HG03558 (cell line): ENCODE results near the gene KDSR.
A peak's percentile ranks its signal among the peaks of the same experiment; 100 is the strongest.

ENCODE experiments used
- ATAC-seq: cut with Tn5 transposase; IDR thresholded peaks from one replicate; pipeline ENCODE4 v1.9.1; 2021; ENCODE audit warnings: moderate number of reproducible peaks; ENCODE audit not compliant: unreplicated experiment; ENCODE audit errors: extremely low read depth

The KDSR gene

DNA sequence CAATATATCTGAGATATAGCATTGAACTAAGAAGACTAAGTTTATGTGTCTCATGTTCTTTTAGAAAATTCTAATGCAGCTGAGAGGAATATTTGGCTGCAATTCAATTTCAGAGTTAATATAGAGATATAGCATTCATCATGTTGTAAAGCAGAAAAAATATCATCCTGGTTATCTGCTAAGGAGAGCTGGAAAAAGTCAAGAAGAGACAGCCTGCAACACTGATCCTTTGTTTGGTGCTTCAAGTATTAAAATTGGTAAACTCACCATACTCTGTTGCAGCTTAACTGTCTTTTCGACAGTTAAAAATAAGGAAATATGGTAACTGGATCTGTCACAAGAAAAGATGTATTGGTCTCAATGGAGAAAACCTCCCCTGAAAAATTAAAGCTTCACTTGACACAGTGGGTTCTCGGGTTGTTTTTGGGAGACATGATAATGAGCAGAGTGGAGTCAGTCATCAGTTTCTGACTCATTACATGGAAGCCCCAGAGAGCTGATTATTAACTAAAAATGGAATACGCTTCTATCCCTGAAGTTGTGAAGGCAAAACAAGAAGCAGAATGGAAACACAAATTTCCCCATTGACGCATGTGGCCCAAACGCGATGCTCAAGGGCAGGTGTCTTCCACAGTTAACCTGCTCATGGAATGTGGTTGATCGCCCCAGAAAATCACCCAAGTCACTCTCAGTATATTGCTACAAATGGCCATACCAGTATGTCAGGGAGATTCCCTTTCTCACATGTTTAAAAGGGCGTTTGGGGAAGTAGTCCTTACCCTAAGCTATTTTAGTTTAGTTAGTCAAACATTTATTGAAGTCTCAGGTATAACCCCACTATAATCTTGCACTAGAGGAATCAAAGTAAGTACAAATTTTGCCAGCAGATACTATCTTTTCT, 55.6 kb downstream of the KDSR start:
- peak; percentile 47 for ATAC-seq

DNA sequence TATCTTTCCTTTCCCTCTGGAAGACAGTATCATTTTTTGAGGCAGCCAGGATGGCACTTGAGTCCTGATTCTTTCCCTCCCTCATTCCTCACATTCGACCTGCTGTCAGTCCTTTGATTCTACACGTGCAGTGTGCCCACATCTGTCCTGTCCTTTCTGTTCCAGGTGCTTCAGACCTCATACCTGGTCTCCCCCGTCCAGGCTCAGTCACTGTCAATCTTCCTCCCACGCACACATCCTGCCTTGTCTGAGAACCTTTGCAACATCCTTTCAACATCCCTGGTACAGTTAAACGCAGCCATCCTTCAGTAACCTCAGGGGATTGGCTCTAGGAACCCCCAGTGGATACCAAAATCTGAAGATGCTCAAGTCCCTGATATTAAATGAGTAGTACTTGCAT, 57.6 kb downstream of the KDSR start:
- no peak for ATAC-seq

DNA sequence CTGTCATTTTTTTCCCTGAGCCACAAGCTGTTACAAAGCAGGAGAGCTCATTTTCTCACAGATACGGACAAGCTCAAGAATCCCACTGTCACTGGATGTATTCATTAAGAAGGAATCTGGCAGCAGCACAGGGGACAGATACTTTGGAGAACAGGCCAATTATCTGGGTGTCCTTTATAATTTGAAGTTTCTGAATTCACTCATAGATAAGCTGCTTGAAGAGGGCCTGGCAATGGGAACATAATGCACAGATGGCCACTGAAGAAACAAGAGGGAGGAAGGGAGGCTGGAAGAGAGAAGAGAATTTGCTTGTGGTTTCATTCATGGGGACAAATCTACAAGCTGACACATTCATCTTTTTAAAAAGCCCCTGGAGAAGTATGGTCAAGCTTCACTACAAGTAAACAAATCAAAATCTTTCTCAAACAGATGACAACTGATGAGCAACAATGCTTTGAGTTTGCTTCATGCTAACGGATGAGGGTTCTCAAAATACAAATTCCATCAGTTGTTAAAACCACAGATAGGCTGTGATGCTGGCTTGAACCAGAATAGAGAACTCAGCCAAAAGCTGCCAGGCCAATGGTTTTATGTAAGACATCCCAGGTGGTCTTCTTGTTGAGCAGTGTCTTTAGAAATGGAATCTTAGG, 59.3 kb downstream of the KDSR start:
- ATAC-seq = no peak

DNA sequence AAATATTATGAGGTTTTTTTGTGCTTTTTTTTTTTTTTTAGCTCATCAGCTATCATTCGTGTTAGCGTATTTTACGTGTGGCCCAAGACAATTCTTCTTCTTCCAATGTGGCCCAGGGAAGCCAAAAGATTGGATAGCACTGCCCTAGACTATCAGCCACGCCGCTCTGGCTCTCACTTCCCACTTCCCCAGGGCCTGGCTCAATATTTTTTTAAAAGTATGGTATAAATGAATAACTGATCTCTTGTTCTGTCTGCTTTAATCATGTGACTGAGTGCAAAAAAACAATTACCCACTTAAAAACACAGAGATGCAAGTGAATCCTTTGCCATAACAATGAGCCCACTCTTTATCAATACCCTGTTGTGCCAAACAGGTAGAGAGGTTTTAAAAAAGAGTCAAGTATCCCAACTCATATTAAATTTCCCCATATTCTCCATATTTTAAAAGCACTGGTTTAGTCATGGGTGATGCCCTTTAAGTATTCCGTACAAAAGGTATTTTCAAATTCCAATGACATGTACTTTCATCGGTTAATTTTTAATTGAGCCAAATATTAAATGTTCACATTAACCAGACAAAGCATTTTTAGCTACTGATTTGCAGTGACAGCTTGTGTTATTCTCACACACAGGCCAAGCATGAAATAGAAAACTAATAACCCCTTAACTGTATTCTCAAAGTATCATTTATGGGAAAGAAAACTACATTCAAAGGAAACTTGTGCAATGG, 60.0 kb downstream of the KDSR start:
- no peak for ATAC-seq

DNA sequence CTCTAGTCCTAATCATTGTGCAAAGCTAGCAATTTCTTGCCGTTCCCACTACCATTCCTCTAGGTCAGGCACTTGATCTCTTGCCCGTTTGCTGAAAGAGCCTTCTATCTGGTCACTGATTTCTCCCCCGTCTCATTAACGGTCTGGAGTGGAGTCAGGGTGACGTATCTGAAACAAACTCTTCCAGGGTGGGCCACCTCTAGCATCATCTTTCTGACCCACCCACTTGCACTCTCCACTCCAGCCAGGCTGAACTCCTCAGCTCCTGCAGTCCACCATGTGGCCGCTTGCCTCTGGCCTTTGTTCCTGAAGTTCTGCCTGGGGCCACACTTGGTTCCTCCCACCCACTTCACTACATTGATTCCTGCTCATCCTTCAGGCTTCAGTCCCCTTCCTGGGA, 60.8 kb downstream of the KDSR start:
- no peak for ATAC-seq

DNA sequence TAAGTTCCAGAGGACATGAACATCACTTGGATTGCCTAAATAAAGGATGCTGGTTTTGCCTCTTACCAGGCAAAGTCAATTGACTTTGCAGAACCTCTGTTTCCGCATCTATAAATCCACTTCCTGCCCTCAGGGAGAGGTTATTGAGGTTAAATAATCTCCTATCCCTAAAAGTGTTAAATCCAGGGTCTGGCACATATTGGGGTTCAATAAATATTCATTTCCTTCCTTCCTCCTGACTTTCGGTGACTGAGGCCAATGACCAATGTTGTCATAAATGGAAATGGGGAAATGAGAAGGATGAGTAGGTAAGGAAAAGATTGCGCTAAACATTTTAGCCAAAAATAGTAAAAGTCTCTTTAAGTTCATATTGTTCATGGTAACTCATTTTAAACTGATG, 63.5 kb downstream of the KDSR start:
- ATAC-seq = no peak

DNA sequence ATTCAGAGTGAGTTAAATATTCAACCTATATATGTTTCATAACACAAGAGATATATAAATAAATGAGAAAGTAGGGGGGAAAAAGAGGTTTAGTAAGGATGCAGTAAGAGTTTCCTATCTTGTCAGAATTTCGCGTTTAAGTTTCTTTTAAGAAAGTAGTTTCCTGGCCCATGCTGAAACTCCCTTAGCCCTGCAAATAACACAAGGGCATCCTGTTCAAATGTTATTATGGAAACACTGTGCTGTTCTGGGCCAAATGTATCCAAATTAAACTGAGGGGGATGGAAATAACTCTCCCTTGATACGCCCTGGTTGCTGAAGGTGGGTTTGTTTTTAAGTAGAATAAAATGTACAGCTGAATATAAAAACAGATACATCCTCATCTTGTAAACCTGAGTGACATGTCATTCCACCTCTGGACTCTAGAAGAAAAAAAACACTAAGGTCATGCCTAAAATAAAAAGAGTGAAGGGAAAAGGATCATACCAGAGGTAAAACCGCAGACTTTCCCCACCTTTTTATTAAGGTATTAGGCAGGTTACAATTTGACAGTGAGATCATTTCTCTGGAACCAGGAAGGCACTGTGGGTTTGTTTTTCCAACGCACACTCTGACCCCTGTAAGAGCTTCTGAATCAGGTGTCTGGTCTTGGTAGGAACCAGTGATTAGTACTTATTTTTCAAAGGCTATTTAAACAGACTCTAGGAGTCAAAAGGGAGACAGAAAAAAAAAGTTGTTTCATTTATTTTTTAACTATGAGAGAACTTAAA, 64.2 kb downstream of the KDSR start:
- ATAC-seq = no peak

DNA sequence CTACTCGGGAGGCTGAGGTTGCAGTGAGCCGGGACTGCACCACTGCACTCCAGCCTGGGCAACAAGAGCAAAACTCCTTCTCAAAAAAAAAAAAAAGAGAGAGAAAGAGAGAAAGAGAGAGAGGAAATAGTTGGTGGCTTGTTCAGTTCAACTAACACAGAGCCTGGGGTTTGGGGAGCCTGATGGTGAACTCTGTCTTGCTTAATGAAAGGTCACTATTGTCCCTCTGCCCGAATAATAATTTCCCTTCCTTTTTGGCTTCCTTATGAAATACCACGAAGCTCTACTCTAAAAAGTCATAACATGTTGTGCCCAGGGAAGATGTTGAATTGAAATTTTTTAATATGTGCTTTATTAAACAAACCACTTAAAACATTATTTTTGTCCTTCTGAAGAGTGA, 64.8 kb downstream of the KDSR start:
- ATAC-seq = no peak

DNA sequence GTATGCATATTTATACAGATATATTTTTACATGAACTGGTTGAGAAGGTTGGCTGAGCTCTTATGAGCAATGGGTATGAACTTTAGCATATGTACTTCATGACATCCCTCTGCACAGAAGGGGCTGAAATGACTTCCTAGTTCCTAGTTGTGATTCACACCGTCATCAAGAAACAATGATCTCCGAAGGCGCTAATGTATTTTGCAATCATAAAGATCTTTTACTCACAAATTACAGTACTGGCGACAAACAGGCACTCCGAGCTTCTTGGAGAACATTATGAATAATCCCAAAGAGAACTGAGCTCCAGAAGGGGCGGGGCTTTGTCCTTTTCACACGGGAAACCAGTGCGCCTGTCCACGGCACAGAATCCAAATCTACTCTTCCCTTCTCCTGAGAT, 65.6 kb downstream of the KDSR start:
- no peak for ATAC-seq

DNA sequence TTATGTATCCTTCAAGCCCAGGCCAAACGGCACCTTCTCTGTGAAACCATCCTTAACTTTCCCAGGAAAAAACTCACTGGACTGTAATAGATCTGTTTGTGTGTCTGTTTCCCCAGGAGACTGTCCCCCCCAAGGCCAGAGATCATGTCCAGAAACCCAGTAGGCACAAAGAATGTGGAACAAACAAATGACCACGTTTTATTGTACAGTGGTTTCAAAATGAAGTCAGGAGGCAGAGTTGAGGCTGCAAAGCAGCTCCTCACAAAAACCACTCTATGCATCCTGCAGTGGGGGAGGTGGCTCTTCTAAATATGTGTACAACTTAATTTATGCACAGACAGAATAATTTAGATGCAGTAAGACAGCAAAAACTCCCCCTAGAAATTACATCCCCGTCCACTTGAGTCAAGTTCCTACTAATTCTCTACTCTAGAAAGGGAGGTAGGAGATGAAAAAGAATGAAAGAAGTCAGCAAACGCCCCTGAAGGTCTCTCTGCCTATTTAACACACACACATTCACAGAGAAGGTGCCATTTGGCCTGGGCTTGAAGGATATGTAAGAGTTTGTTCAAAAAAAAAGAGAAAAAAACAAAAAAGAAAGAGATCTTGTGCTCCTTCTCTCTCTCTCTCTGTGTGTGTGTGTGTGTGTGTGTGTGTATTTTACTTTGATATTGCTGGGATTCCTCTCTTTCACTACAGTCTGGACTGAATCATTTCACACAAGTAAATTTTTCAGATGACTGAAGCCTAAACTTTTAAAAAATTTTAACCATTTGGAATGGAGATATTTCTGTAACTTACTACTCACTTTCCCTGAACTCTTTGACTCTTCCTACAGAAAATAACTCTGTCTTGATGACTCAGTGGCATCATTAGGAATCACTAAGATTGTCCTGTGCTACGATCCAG, 66.9 kb downstream of the KDSR start:
- ATAC-seq = no peak

DNA sequence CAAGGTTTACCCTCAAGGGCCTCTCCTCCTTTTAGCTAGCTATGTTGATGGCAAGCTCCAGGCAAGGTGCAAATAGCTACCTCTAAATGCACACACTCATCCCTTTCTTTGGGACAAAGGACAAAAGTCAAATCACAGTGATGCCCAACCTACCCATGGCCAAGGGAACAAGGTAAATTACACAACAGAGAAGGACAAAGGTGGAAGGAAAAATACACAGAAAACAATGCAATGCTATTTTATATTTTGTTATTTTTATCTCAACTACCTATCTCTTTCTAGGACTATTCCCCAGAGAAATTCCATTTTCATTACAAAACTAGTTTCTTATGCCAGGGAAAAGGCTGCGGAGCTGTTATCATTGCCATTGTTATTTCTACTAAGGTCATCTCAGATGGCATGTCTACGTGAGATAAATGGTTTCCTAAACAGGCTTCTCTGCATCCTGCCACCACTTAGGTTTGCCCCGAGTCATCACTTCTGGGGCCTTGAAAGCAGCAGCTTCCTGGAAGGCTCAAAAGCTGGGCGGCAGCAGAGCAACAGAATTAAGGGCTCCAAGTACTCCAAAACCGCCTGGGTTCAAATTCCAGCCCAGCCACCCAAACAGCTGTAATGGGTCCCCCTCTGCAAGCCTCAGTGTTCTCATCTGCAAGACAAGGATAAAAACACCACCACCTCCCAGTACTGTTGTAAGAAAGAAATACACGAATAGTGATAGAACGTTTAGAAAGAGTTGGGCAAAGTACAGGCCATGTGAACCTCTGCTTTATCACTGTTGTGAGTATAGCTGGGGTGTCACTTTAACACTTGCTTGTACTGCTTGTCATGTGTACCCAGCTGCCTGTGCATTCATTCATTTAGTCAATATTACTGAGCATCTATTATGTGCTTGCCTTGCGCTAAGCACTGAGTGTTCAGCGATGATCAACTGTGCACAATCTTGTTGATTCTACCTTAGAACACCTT, 68.3 kb downstream of the KDSR start:
- ATAC-seq = no peak

DNA sequence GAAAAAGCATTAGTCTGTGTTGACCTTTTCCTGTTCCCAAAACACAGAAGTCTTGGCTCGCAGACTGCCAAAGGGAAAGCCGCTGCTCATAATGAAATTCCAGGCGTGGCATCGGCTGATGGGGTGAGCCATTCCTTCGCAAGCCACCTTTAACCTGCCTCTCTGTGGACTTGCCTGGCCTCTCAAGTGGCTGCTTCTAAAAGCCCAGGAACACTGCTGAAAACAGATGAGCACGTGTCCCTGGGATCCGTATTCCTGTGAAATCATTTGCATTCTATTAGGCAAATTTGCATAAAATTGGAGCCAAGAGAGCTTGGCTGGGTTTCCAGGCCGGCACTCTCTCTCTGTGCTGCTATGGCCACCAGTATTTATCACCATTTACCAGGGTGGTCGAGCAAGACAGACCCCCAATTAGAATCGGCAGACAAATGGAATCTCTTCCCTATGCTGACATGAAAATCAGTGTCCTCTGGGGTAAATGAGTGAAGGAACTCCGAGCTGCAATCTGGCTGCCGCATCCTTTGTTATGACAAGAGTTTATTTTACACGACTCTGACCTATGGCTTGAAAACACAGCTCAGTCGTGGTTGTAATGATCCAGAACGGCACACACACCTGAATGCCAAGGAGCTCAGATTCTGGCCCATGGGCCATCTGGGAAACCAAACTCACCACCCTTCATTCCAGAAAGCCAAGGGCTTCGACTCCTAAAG, 69.2 kb downstream of the KDSR start:
- ATAC-seq = no peak

DNA sequence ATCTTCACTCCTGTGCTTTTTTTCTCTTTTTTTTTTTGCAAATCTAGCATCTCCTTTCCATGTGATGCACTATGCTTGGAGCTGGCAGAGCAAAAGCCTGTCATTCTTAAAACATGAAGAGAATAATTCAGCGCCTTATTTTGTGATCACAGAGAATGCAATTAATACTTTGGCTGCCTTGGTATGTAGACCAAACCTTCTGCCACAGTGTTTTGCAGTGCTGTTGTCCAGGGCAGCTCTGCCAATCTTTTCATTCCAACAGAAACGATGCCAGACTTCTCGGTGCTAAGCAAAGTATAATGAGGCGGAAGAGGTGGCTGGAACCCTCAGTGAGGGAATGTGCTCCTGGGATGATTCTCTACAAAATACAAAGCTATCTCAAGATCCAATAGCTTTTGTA, 73.1 kb downstream of the KDSR start:
- ATAC-seq = no peak

DNA sequence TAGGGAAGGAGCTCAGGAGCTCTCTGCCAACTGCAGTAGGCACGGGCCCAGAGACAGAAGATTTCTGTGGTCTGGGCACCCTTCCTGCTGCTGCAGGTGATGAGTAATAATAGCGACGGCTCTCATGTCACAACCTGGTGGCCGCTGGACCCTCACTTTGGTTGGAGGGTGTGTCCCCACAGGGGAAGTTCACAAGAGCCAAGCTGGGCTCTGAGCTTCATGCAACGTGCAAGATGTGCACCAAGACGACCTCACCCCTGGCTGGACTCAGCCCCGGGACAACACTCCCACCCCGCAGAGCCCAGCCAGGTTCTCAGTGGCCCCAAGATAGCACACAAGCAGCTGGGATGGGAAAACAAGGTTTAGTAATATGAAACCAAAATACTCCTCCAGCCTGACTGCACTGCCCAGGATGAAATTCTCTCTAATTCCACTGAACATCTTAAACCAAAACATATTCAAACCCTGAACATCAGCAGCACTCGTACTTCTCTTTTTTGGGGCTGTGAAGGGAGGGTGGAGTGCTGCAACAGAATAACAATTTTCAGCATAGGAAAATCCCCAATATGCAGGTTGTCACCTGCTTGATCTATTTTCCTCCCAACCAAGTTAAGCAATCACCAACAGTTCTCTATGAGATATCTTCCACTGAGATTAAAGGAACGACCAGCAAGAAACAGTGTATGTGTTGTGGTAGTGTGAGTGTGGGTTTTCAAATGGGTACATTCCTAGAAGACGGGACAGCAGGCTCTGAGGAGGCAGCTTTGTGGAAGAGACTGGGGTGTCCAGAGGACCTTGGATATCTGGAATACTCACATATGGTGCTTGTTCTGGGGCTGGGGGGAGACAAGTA, 73.9 kb downstream of the KDSR start:
- peak; percentile 26 for ATAC-seq

DNA sequence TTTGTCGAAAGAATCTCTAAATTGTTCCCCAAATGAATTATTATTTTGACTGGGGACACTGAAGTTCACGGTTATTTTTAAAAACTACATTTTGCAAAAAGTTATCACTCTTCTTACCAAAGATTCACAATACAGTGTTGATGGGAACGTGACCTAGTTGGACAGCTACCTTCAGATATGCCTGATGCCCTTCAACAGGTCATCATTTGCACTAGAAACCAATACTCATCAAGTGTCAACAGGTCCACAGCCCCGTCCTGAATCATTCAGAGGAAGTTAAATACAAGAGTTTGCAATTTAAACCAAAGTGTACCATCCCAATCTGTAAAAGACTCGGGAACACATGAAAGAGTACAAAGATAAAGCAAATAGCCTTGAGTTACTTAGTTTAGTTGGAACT, 75.7 kb downstream of the KDSR start:
- ATAC-seq = no peak

DNA sequence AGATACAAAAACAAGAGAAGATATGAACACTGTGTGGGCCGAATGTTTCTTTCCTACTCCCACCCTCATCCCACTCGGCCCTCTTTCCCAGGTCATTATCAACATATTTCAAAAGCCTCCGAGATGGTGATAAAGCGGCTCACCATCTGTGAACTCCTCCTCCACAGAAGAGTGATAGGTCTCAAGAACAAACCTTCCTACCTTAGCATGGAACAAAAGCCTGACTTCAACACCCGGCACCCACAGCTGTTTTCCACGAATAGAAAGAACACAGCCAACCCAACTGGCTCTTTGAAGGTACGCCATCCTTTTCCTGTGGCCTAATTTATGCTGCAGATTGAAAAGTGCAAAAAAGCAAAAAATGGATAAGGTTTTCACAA, 76.2 kb downstream of the KDSR start:
- no peak for ATAC-seq
